HG03066 (cell line): Measurements from ENCODE around the gene DNASE2B.

ENCODE experiments used
- ATAC-seq: cut with Tn5 transposase; IDR thresholded peaks from one replicate; pipeline ENCODE4 v1.9.1; 2021; ENCODE audit warnings: low read depth; ENCODE audit not compliant: unreplicated experiment

Gene DNASE2B

GRCh38 chr1:84398175-84399155 is at the start of gene DNASE2B:
DNASE2B (plus strand) TSS chr1:84398484; CDS start chr1:84398565, 81 bp downstream.
- ATAC-seq, result no peak

GRCh38 chr1:84348759-84349158 is 49.5 kb upstream of the DNASE2B start:
- ATAC-seq, result no peak

- ATAC-seq, result no peak
Observed at GRCh38 chr1:84350104-84350503, 48.2 kb upstream of the DNASE2B start.

- ATAC-seq, result no peak
Observed at GRCh38 chr1:84350550-84350949, 47.7 kb upstream of the DNASE2B start.

GRCh38 chr1:84352298-84353106 is 45.8 kb upstream of the DNASE2B start:
- ATAC-seq, result no peak

- ATAC-seq, result no peak
Observed at GRCh38 chr1:84353695-84354094, 44.6 kb upstream of the DNASE2B start.

- no peak for ATAC-seq
Observed at GRCh38 chr1:84355556-84355955, 42.7 kb upstream of the DNASE2B start.

- ATAC-seq, result no peak
Observed at GRCh38 chr1:84356881-84357280, 41.4 kb upstream of the DNASE2B start.

GRCh38 chr1:84358695-84359094 is 39.6 kb upstream of the DNASE2B start:
- ATAC-seq, result no peak

- no peak for ATAC-seq
Observed at GRCh38 chr1:84360316-84360715, 38.0 kb upstream of the DNASE2B start.

GRCh38 chr1:84361796-84362195 is 36.5 kb upstream of the DNASE2B start:
- ATAC-seq, result no peak

GRCh38 chr1:84363019-84363418 is 35.3 kb upstream of the DNASE2B start:
- ATAC-seq, result no peak

- no peak for ATAC-seq
Observed at GRCh38 chr1:84363622-84364021, 34.7 kb upstream of the DNASE2B start.

GRCh38 chr1:84365225-84366221 is 32.8 kb upstream of the DNASE2B start:
- ATAC-seq, result no peak

- no peak for ATAC-seq
Observed at GRCh38 chr1:84366786-84367185, 31.5 kb upstream of the DNASE2B start.

GRCh38 chr1:84367219-84367618 is 31.1 kb upstream of the DNASE2B start:
- ATAC-seq, result no peak

- ATAC-seq, result no peak
Observed at GRCh38 chr1:84368441-84368840, 29.8 kb upstream of the DNASE2B start.

- no peak for ATAC-seq
Observed at GRCh38 chr1:84370266-84370665, 28.0 kb upstream of the DNASE2B start.

GRCh38 chr1:84370831-84371394 is 27.4 kb upstream of the DNASE2B start:
- no peak for ATAC-seq
